ENCODE results near the gene SNRPD2. TPM values are rescaled to one million over a fixed set of nuclear protein-coding genes. Genes with fewer than 3 reads are reported as not detected.

The SNRPD2 gene
- total RNA-seq, 1 experiment from 2014 or later, result 793 TPM

- Histone ChIP-seq H2BK12ac (ENCODE audit: insufficient read length, low read depth, low read length) (no peak overlapping the region), H3K79me2 (ENCODE audit: insufficient read depth, low read length) (no peaks in the 10 kb centered on the region), H4K5ac (ENCODE audit: insufficient read length, low read depth, low read length) (no peak overlapping the region), H4K20me1 (ENCODE audit: control insufficient read depth, insufficient read depth, insufficient read length) (no peaks in the 10 kb centered on the region), H3T11ph (ENCODE audit: low read length) (no peak overlapping the region), H3K18ac (ENCODE audit: insufficient read length, low read depth, low read length) (no peak overlapping the region), H3K9me3 (ENCODE audit: control insufficient read depth, low read depth, low read length) (no peaks in the 10 kb centered on the region), H2BK15ac (ENCODE audit: low read depth, low read length) (no peak overlapping the region), H3K27ac (ENCODE audit: insufficient read length, low read depth, low read length) (no peak overlapping the region), H4K91ac (ENCODE audit: insufficient read length, low read depth, low read length) (no peak overlapping the region), H3K9ac (ENCODE audit: extremely low read depth, insufficient read length, low read length) (no peak overlapping the region), H3K23me2 (ENCODE audit: insufficient read length, low read depth, low read length, poor library complexity, severe bottlenecking) (peaks cover 13% of the 10 kb centered on the region), H2AFZ (ENCODE audit: low read length) (no peak overlapping the region), H3K27me3 (ENCODE audit: insufficient read depth, low read length) (no peaks in the 10 kb centered on the region), H2BK5ac (ENCODE audit: insufficient read length, low read length) (no peak overlapping the region), H2BK120ac (ENCODE audit: low read depth, low read length, poor library complexity, severe bottlenecking) (no peak overlapping the region), H2AK5ac (ENCODE audit: insufficient read length, low read length) (no peak overlapping the region), H3K4ac (ENCODE audit: low read depth, low read length) (no peak overlapping the region), H4K8ac (replicated peaks; ENCODE audit: insufficient read length, low read depth, low read length) (no peak overlapping the region), H3K4me1 (ENCODE audit: insufficient read depth, low read length) (peaks cover 3% of the 10 kb centered on the region; the same call in 1 of the 2 replicates), H3K79me1 (ENCODE audit: insufficient read depth, low read depth, low read length, poor library complexity, severe bottlenecking) (no peaks in the 10 kb centered on the region), H3K14ac (ENCODE audit: insufficient read depth, low read length) (no peak overlapping the region), H2BK20ac (ENCODE audit: low read depth, low read length, poor library complexity, severe bottlenecking) (no peak overlapping the region), H3K4me2 (ENCODE audit: insufficient read depth, insufficient read length, low read length) (peak overlapping the region; percentile 29), H3K56ac (ENCODE audit: insufficient read length, low read depth, low read length) (no peak overlapping the region), H3K23ac (ENCODE audit: insufficient read length, low read depth, low read length) (no peak overlapping the region)
- no peak for TF ChIP-seq CTCF (conservative IDR thresholded peaks at IDR 0.05)
- Mint-ChIP-seq H3K27me3 (ENCODE audit: low read depth) (peaks cover 13% of the 10 kb centered on the region), H3K27ac (no peak overlapping the region), H3K9me3 (peaks cover 3 to 6% of the 10 kb centered on the region in 2 experiments; a peak in 3 of 5 replicates), H3K4me1 (peaks cover 25 to 34% of the 10 kb centered on the region in 2 experiments), H3K36me3 (ENCODE audit: insufficient read depth in 1 of 3, low read depth in 3 of 3) (no peaks in the 10 kb centered on the region), H3K4me3 (peak overlapping the region; percentile 63 to 87)
- WGBS (ENCODE audit: extremely low coverage, insufficient read length, low lambda C conversion rate), result no CpG with 5 or more reads among the region's 27 CpGs
- peak; percentile 94 for DNase-seq
Measured at GRCh38 chr19:45645631-45646344, 46.0 kb downstream of the SNRPD2 start.

Data from H9 (cell line).